COLO668 (cell line): Measurements from ENCODE around the gene ZNF138.

Source experiments
- DNase-seq: peaks from one replicate; lab custom pipeline; 2025; ENCODE audit not compliant: unreplicated experiment; lab: John Stamatoyannopoulos, UW

The ZNF138 gene

GRCh38 chr7:64875258-64875657 is 81.0 kb downstream of the ZNF138 start:
- DNase-seq, result no peak

GRCh38 chr7:64875658-64876406 is 81.6 kb downstream of the ZNF138 start:
- no peak for DNase-seq

DNA sequence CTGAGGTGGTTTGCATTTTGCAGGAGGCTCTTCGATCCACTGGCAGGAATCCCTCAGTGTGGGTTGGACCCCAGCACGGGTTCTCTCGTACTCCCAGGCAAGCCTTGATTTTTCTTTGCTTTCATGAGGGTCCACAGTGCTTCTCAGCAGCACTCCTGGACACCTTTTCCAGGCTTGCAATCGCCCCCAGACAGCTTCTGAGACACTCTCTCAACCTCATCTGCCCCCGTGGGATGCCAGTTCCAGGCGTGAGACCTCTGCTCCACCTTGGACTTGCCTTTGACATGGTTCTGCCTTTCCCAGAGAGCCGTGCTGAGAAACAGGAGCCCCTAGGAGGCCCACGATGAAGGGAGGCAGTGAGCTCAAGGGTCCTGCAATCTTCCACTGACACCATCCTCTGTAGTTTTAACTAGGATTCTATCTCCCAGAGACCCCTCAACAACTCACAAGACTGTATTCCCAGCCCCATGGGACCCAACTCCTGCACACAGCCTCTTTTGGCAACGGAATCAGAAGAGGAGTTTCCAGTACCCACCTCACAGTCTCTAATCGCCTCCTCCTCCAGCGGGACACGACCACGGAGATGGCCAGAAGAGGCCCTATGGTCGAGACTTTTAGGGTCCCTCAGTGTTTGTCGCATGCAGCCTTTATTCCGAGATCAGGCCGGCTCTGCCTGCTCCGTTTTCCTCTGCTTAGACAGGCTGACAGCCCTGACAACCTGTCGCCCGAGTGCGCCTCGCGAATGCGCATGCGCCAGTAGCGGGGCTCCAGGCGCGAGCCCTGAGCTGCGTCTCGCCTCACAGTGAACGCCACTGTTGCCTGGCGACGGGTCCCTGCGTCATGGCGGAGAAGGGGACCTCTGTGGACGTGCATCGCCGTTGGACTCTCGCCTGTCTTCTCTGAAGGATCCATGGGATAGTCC is 82.8 kb downstream of the ZNF138 start:
- DNase-seq, result peak; percentile 81

DNA sequence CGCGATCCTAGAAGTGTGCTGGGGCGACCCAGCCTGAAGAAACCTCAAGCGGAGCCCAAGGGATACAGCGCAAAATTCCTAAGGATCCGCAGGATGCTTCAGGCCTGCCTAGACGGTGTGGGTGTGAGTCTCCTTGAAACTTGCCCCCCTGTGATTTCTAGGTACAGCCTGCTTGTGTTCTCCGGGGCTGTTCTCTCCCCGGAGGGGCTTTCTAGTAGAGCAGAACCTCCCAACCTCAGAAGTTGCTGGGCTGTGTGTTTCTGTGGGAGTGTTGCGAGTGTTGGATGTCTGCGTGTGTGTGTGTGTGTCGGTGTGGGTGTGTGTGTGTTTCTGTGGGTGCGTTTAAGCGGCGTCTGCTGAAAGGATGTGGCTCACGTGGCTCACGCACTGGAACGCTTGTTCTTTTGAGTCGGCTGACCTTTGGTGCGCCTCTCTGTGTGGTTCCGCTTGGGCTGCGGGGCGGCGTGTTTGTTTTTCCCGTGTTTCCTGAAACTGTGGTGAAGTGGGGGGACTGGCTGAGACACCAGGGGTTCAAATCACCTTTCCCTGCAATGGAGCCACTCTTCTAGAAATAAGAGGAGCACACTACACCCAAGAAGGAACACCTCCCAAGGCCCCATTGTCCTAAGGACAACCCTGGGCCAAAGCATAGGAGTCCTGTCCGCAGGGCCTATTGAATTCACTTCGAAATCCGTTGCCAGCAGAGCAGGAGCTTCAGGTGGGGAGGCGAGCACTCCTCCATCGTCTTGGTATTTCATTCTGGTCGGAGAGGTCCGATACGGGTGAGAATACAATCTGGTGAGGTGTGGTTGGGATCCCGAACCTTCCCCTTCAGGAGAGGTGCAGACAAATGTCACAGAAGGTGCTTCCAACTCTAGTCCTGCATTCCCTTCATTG is 83.7 kb downstream of the ZNF138 start:
- no peak for DNase-seq

DNA sequence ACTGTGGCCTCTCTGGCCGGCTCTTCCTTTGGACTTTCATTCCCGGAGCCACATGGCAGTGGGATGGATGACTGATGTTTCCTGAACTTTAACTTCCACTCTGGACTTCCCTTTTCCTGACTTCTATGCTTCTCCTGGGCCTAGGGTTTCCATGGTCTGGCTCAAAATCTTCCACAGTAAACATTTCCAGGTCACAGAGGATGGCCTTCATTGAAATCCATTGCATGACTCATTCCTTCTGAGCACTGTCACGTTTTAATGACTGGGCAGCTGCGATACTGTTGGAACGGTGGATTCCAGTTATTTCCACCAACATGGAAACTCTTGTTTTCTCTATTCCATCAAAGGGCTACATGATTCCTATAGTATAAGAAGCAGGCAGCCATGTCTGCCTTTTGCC is 84.5 kb downstream of the ZNF138 start:
- DNase-seq, result no peak

DNA sequence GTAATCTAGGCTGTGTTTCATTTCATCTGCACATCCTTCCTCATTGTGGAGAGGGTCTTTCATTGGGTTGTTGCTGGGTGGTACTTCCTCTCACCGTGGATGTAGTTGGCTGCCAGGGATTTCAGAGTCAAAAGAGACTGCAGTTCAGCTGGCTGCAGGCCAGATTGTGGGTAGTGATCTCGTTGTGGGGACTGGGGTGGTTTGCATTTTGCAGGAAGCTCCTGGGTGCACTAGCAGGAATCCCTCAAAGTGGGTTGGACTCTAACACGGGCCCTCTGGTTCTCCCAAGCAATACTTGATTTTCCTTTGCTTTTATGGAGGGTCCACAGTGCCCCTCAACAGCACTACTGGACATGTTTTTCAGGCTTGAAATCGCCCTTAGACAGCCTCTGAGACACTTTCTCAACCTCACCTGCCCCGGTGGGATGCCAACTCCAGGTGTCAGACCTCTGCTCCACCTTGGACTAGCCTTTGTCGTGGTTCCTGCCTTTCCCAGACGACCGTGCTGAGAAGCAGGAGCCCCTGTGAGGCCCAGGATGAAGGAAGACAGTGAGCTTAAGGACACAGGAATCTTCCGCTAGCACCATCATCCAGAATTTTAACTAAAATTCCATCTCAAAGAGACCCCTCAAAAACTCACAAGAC is 85.0 kb downstream of the ZNF138 start:
- peak; percentile 10 for DNase-seq

GRCh38 chr7:64879800-64880199 is 85.6 kb downstream of the ZNF138 start:
- DNase-seq, result no peak

GRCh38 chr7:64880322-64881297 is 86.4 kb downstream of the ZNF138 start:
- DNase-seq, result no peak

DNA sequence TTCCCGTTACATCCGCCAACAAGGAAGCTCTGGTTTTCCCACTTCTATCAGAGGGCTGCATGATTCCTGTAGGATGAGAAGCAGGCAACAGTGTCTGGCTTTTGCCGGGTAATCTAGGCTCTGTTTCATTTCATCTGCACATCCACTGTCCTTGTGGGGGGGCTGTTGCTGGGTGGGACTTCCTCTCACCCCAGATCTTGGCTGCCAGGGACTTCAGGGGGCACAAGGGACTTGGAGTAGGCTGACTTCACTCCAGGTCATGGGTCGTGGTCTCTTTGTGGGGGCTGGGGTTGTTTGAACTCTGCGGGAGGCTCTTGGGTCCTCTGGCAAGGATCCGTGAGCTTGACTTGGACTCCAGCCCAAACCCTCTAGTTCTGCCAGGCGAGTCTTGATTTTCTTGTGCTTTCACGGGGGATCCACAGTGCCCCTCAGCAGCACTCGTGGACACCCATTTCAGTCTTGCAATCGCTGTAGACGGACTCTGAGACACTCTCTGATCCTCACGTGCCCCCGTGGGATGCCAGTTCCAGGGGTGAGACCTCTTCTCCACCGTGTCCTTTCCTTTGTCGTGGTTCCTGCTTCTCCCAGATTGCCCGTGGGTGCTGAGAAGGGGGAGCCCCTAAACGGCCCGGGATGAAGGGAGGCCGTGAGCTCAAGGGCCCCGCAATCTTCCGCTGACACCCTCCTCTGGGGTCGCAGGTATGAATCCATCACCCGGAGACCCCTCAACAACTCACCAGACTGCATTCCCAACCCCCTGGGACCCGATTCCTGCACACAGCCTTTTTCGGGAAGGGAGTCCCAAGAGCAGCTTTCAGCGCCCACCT is 87.4 kb downstream of the ZNF138 start:
- no peak for DNase-seq

GRCh38 chr7:64882341-64883112 is 88.3 kb downstream of the ZNF138 start:
- DNase-seq, result peak; percentile 68
